HCT116 (cell line): Measurements from ENCODE around the gene RNF152. TPM values are rescaled to one million over a fixed set of nuclear protein-coding genes. Genes with fewer than 3 reads are reported as not detected.

Experiments
- ATAC-seq: fragments of 200-7000 bp; cut with Tn5 transposase; 2 replicates; pipeline ENCODE4 v1.9.1; 2020; ENCODE audit warnings: mild to moderate bottlenecking, moderate library complexity
- BruUV-seq: library from RNA; stranded (reverse); fragments of 400-500 nt; replicated peaks from 2 replicates; lab custom pipeline; 2021; lab: Mats Ljungman, UMichigan
- CTCF ChIA-PET: fragments of 300-600 bp; sonication (Branson Sonifier 250); formaldehyde crosslinking; loops from one replicate; lab custom pipeline; 2021; ENCODE audit warnings: antibody characterized with exemption; lab: Charles Lee
- POLR2A ChIA-PET: fragments of 300-600, 350-600 bp; sonication (Branson Sonifier 250); formaldehyde crosslinking; loops from one replicate; lab custom pipeline; 2021; ENCODE audit warnings: antibody characterized with exemption; lab: Charles Lee
- RAD21 ChIA-PET, 2 experiments: fragments of 300-600 bp; sonication (Branson Sonifier 250); formaldehyde crosslinking; loops; one replicate each; lab custom pipeline; 2023; ENCODE audit warnings: low total read pairs in 2 of 2; ENCODE audit not compliant: uncharacterized antibody in 2 of 2, unreplicated experiment in 2 of 2, low non-redundant PET in 1 of 2; lab: Charles Lee
- DNase-seq: peaks from one replicate; pipeline ENCODE4 v3.0.0-alpha.2; 2010; ENCODE audit warnings: low read depth, low spot score
- H2AFZ ChIP-seq: fragments of 200-600 bp; shearing (Covaris generic), sonication (generic); 2 replicates; pipeline ENCODE4 v1.6.1; 2017; ENCODE audit warnings: low read depth, mixed run types, mixed read lengths, antibody characterized with exemption, low read length; ENCODE audit not compliant: poor library complexity, severe bottlenecking
- H3K27ac ChIP-seq: 2 replicates; pipeline ENCODE4 v1.5.1; 2012; ENCODE audit warnings: low read depth, low read length
- H3K27me3 ChIP-seq: fragments of 200-600 bp; sonication (generic); 2 replicates; pipeline ENCODE4 v1.6.1; 2016; ENCODE audit warnings: mixed run types, low read length, mixed read lengths; ENCODE audit not compliant: insufficient read depth
- H3K36me3 ChIP-seq, 2 experiments: fragments of 200-500 bp in 1 of 2; fragments of 200-600 bp in 1 of 2; sonication (Bioruptor generic) in 1 of 2; sonication (generic) in 1 of 2; 2 replicates each; pipeline versions ENCODE4 v1.5.1 to v1.6.1; 2014 to 2016; ENCODE audit warnings: low read length in 2 of 2, inconsistent platforms in 1 of 2, mixed read lengths in 1 of 2, mixed run types in 1 of 2; ENCODE audit not compliant: insufficient read depth in 2 of 2, control insufficient read depth in 1 of 2
- H3K4me1 ChIP-seq, 2 experiments: fragments of 200-600 bp in 1 of 2; sonication (generic) in 1 of 2; 2 replicates each; pipeline versions ENCODE4 v1.5.1 to v1.6.1; 2012 to 2017; ENCODE audit warnings: low read length in 2 of 2, inconsistent platforms in 1 of 2, mild to moderate bottlenecking in 1 of 2, mixed read lengths in 1 of 2, mixed run types in 1 of 2, moderate library complexity in 1 of 2; ENCODE audit not compliant: insufficient read depth in 2 of 2, control insufficient read depth in 1 of 2
- H3K4me2 ChIP-seq: fragments of 200-600 bp; sonication (generic); 2 replicates; pipeline ENCODE4 v1.6.1; 2017; ENCODE audit warnings: mixed run types, low read length, mixed read lengths
- H3K4me3 ChIP-seq, 2 experiments: fragments of 200-600 bp in 1 of 2; sonication (generic) in 1 of 2; replicated peaks in 1 of 2; 2 replicates each; pipeline ENCODE4 v1.5.1; 2011 to 2016; ENCODE audit warnings: low read length in 2 of 2, control low read depth in 1 of 2, low read depth in 1 of 2, mild to moderate bottlenecking in 1 of 2, mixed read lengths in 1 of 2, mixed run types in 1 of 2
- H3K79me2 ChIP-seq: fragments of 200-600 bp; sonication (generic); 2 replicates; pipeline ENCODE4 v1.6.1; 2017; ENCODE audit warnings: mild to moderate bottlenecking, mixed run types, low read length, moderate library complexity, mixed read lengths; ENCODE audit not compliant: insufficient read depth
- H3K9ac ChIP-seq: fragments of 200-600 bp; sonication (generic); 2 replicates; pipeline ENCODE4 v1.6.1; 2016; ENCODE audit warnings: low read length, mixed read lengths
- H3K9me2 ChIP-seq: fragments of 200-600 bp; sonication (generic), shearing (Covaris generic); 2 replicates; pipeline ENCODE4 v1.6.1; 2017; ENCODE audit warnings: mixed run types, mild to moderate bottlenecking, moderate library complexity; ENCODE audit not compliant: insufficient read depth
- H3K9me3 ChIP-seq, 2 experiments: fragments of 200-500 bp in 1 of 2; fragments of 200-600 bp in 1 of 2; sonication (Bioruptor generic) in 1 of 2; sonication (generic) in 1 of 2; 2 replicates each; pipeline ENCODE4 v1.6.1; 2014 to 2017; ENCODE audit warnings: low read length in 2 of 2, mixed read lengths in 2 of 2, inconsistent platforms in 1 of 2, low read depth in 1 of 2, mild to moderate bottlenecking in 1 of 2, mixed run types in 1 of 2, moderate library complexity in 1 of 2; ENCODE audit not compliant: control insufficient read depth in 1 of 2, insufficient read depth in 1 of 2
- H4K20me1 ChIP-seq: fragments of 200-600 bp; sonication (generic), shearing (Covaris generic); 2 replicates; pipeline ENCODE4 v1.6.1; 2017; ENCODE audit warnings: mixed run types, mild to moderate bottlenecking, moderate library complexity; ENCODE audit not compliant: insufficient read depth
- CBX3 ChIP-seq: IDR thresholded peaks from 2 replicates; pipeline ENCODE4 v1.6.1; 2012; ENCODE audit warnings: low read depth
- CTCF ChIP-seq, 3 experiments: fragments of 200-600 bp in 1 of 3; sonication (generic) in 1 of 3; IDR thresholded peaks in 2 of 3; conservative IDR thresholded peaks in 1 of 3; 2 replicates each; pipeline ENCODE4 v1.5.1; 2012 to 2017; ENCODE audit warnings: low read depth in 2 of 3, low read length in 2 of 3, antibody characterized with exemption in 1 of 3, borderline replicate concordance in 1 of 3, control low read depth in 1 of 3, mild to moderate bottlenecking in 1 of 3, mixed read lengths in 1 of 3, mixed run types in 1 of 3, moderate library complexity in 1 of 3; ENCODE audit not compliant: insufficient read depth in 1 of 3
- EZH2 ChIP-seq: fragments of 200-600 bp; sonication (generic); IDR thresholded peaks from 2 replicates; pipeline ENCODE4 v1.6.1; 2017; ENCODE audit warnings: antibody characterized with exemption, mixed run types
- JUND ChIP-seq: IDR thresholded peaks from 2 replicates; pipeline ENCODE4 v1.6.1; 2012
- POLR2AphosphoS5 ChIP-seq: IDR thresholded peaks from 2 replicates; pipeline ENCODE4 v1.6.1; 2011; ENCODE audit warnings: mild to moderate bottlenecking, low read depth, low read length, moderate library complexity
- RAD21 ChIP-seq: IDR thresholded peaks from 2 replicates; pipeline ENCODE4 v1.6.1; 2012; ENCODE audit warnings: low read depth, mild to moderate bottlenecking
- REST ChIP-seq: IDR thresholded peaks from 2 replicates; pipeline ENCODE4 v1.6.1; 2012; ENCODE audit warnings: low read depth
- SIN3A ChIP-seq: IDR thresholded peaks from 2 replicates; pipeline ENCODE4 v1.6.1; 2012; ENCODE audit warnings: low read depth
- SRF ChIP-seq: IDR thresholded peaks from 2 replicates; pipeline ENCODE4 v1.6.1; 2012; ENCODE audit warnings: low read depth
- YY1 ChIP-seq: IDR thresholded peaks from 2 replicates; pipeline ENCODE4 v1.6.1; 2011; ENCODE audit warnings: low read length, low read depth, moderate library complexity, mild to moderate bottlenecking; ENCODE audit not compliant: insufficient replicate concordance; ENCODE audit errors: extremely low read depth
- ZNF274 ChIP-seq: fragments of 200-500 bp; sonication (Bioruptor generic); IDR thresholded peaks from 2 replicates; pipeline ENCODE4 v1.6.1; 2014; ENCODE audit warnings: mild to moderate bottlenecking, low read depth, low read length, inconsistent platforms
- intact Hi-C: fragments of 100-400 bp; cut with micrococcal nuclease; formaldehyde crosslinking; loops from 2 replicates; pipeline ENCODE4 v1.10.0; 2022
- total RNA-seq: library from RNA; stranded (reverse); gene quantifications from one replicate; pipeline ENCODE4 v1.2.1, GENCODE V29; 2021; ENCODE audit not compliant: unreplicated experiment
- TF ChIP-seq, protein P1 (sequence below): IDR thresholded peaks from 2 replicates; pipeline ENCODE4 v1.6.1; 2011; ENCODE audit warnings: mild to moderate bottlenecking, low read length, moderate library complexity; ENCODE audit not compliant: insufficient replicate concordance; ENCODE audit errors: extremely low read depth

RNF152 gene
- total RNA-seq, 1 experiment from 2014 or later = 0.47 TPM

- no TSS peak for BruUV-seq
- no peak overlapping the region for H3K27ac ChIP-seq
- H3K4me2 ChIP-seq = peak overlapping the region; percentile 84
- peak; percentile 93 for ATAC-seq
- TF ChIP-seq JUND = no peak
- no peak for TF ChIP-seq SRF
- no peak for TF ChIP-seq YY1
- TF ChIP-seq EZH2 = no peak
- TF ChIP-seq CTCF (IDR thresholded peaks at IDR 0.05 in 2 of 3, conservative IDR thresholded peaks at IDR 0.05 in 1 of 3; ENCODE audit: borderline replicate concordance in 1 of 3, insufficient read depth in 1 of 3, low read depth in 2 of 3, low read length in 2 of 3) = 0 out of 6 replicates have a peak, but pooled peaks of 1 of the 3 experiments have one; percentile 21
- TF ChIP-seq ZNF274 = no peak
- TF ChIP-seq REST = no peak
- TF ChIP-seq RAD21 = peak; percentile 57
- TF ChIP-seq CBX3 = no peak
- TF ChIP-seq, protein P1, sequence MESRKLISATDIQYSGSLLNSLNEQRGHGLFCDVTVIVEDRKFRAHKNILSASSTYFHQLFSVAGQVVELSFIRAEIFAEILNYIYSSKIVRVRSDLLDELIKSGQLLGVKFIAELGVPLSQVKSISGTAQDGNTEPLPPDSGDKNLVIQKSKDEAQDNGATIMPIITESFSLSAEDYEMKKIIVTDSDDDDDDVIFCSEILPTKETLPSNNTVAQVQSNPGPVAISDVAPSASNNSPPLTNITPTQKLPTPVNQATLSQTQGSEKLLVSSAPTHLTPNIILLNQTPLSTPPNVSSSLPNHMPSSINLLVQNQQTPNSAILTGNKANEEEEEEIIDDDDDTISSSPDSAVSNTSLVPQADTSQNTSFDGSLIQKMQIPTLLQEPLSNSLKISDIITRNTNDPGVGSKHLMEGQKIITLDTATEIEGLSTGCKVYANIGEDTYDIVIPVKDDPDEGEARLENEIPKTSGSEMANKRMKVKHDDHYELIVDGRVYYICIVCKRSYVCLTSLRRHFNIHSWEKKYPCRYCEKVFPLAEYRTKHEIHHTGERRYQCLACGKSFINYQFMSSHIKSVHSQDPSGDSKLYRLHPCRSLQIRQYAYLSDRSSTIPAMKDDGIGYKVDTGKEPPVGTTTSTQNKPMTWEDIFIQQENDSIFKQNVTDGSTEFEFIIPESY = no peak
- TF ChIP-seq POLR2AphosphoS5 = no peak
- TF ChIP-seq SIN3A = no peak
- TF ChIP-seq, all 23 proteins: peak for 2
- intact Hi-C loops = loop anchor here (5.0 kb wide), 1 partner anchor 312 kb away; no protein-coding TSS in a partner anchor
- no peaks in the 10 kb centered on the region for H3K36me3 ChIP-seq
- ChIA-PET RAD21 (no interaction called here), POLR2A (interaction anchor here (0.9 kb wide), 1 partner anchor 10 kb away, joined by 3 read pairs; no protein-coding TSS in a partner anchor), CTCF (interaction anchor here (1.2 kb wide), 1 partner anchor 312 kb away, joined by 5 read pairs; no protein-coding TSS in a partner anchor)
- no peaks in the 10 kb centered on the region for H3K79me2 ChIP-seq
- H4K20me1 ChIP-seq = no peaks in the 10 kb centered on the region
- H3K9ac ChIP-seq = no peak overlapping the region
- H2AFZ ChIP-seq = no peak overlapping the region
- H3K9me3 ChIP-seq = no peaks in the 10 kb centered on the region
- DNase-seq = peak; percentile 18
- H3K27me3 ChIP-seq = peaks cover 8% of the 10 kb centered on the region; the same call in 1 of the 2 replicates
- H3K4me1 ChIP-seq = peaks cover 0 to 15% of the 10 kb centered on the region in 2 experiments; a peak in 1 of 4 replicates
- no peaks in the 10 kb centered on the region for H3K9me2 ChIP-seq
- peak overlapping the region; percentile 48 to 61 for H3K4me3 ChIP-seq
These were observed 1.4 kb upstream of the RNF152 start for GRCh38 chr18:61893971-61894750.
